K562 (cell line): ENCODE measurements around the gene IQCM. TPM values are rescaled to one million over a fixed set of nuclear protein-coding genes. Genes with fewer than 3 reads are reported as not detected.

Source experiments
- ATAC-seq: fragments of 200-7000 bp; cut with Tn5 transposase; 3 replicates; pipeline ENCODE4 v1.9.1; 2020; ENCODE audit warnings: moderate library complexity
- BruUV-seq: library from RNA; stranded (reverse); fragments of 400-500 nt; replicated peaks from 2 replicates; lab custom pipeline; 2021; lab: Mats Ljungman, UMichigan
- CTCF ChIA-PET: fragments of 300-600 bp; formaldehyde crosslinking; extraction: SDS; loops from one replicate; lab custom pipeline; 2021; ENCODE audit warnings: low intra/inter-chr PET ratio; lab: Yijun Ruan, JAX
- POLR2A ChIA-PET: fragments of 300-600, 350-650 bp; sonication (Branson Sonifier 250); formaldehyde crosslinking; extraction: SDS; loops from one replicate; lab custom pipeline; 2021; ENCODE audit warnings: antibody characterized with exemption, inconsistent platforms; lab: Yijun Ruan, JAX
- DNase-seq, 4 experiments: peaks; one replicate each; pipeline versions ENCODE4 v3.0.0 to v3.0.0-alpha.2; 2011 to 2018; ENCODE audit warnings: low spot score in 3 of 4, mixed read lengths in 3 of 4; ENCODE audit errors: extremely low read depth in 1 of 4
- FAIRE-seq: peaks from 2 replicates; lab custom pipeline; 2011; peaks lifted over from hg19 to GRCh38; lab: Jason Lieb, UNC
- H2AFZ ChIP-seq: 2 replicates; pipeline ENCODE4 v1.6.0; 2011; ENCODE audit warnings: low read depth, low read length, control low read depth, inconsistent platforms
- H3K27ac ChIP-seq: fragments of 200-600 bp; 3 replicates; pipeline ENCODE4 v1.8.0; 2011; ENCODE audit warnings: low read depth, mild to moderate bottlenecking, control low read depth, inconsistent platforms, low read length, moderate library complexity, mixed read lengths; ENCODE audit errors: extremely low read depth
- H3K27me3 ChIP-seq, 2 experiments: fragments of 300-600 bp in 1 of 2; 2 replicates in 1 of 2; 3 replicates in 1 of 2; pipeline versions ENCODE4 v1.6.0 to v1.8.0; 2011; ENCODE audit warnings: inconsistent platforms in 2 of 2, low read length in 2 of 2, mild to moderate bottlenecking in 1 of 2, mixed read lengths in 1 of 2, moderate library complexity in 1 of 2; ENCODE audit not compliant: control insufficient read depth in 2 of 2, insufficient read depth in 2 of 2
- H3K36me3 ChIP-seq: fragments of 300-600 bp; 3 replicates; pipeline ENCODE4 v1.8.0; 2011; ENCODE audit warnings: mild to moderate bottlenecking, low read length, inconsistent platforms; ENCODE audit not compliant: control insufficient read depth, insufficient read depth
- H3K4me1 ChIP-seq, 2 experiments: fragments of 200-600 bp in 1 of 2; replicated peaks in 1 of 2; 2 replicates in 1 of 2; 3 replicates in 1 of 2; pipeline versions ENCODE4 v1.5.1 to v1.8.0; 2011; ENCODE audit warnings: inconsistent platforms in 2 of 2, low read length in 2 of 2, mild to moderate bottlenecking in 1 of 2, mixed read lengths in 1 of 2, moderate library complexity in 1 of 2; ENCODE audit not compliant: control insufficient read depth in 2 of 2, insufficient read depth in 2 of 2
- H3K4me2 ChIP-seq: 2 replicates; pipeline ENCODE4 v1.6.1; 2011; ENCODE audit warnings: low read length, control low read depth, inconsistent platforms, mixed read lengths; ENCODE audit not compliant: insufficient read depth
- H3K4me3 ChIP-seq: fragments of 200-600 bp; sonication (generic), shearing (Covaris generic); 2 replicates; pipeline ENCODE4 v1.5.1; 2016; ENCODE audit warnings: control low read depth, inconsistent platforms
- H3K79me2 ChIP-seq: fragments of 200-600 bp; 3 replicates; pipeline ENCODE4 v1.8.0; 2011; ENCODE audit warnings: low read length, inconsistent platforms; ENCODE audit not compliant: control insufficient read depth, insufficient read depth
- H3K9ac ChIP-seq, 2 experiments: 2 replicates each; pipeline versions ENCODE4 v1.6.0 to v1.6.1; 2011; ENCODE audit warnings: low read depth in 2 of 2, low read length in 2 of 2, control low read depth in 1 of 2, inconsistent platforms in 1 of 2, mild to moderate bottlenecking in 1 of 2, mixed read lengths in 1 of 2; ENCODE audit not compliant: insufficient read depth in 1 of 2
- H3K9me1 ChIP-seq: one replicate; pipeline ENCODE4 v1.6.0; 2011; ENCODE audit warnings: inconsistent platforms, mild to moderate bottlenecking, low read length, moderate library complexity; ENCODE audit not compliant: control insufficient read depth, insufficient read depth
- H3K9me3 ChIP-seq: replicated peaks from 2 replicates; pipeline ENCODE4 v1.5.1; 2011; ENCODE audit warnings: low read depth, low read length, inconsistent platforms; ENCODE audit not compliant: control insufficient read depth, insufficient read depth
- H4K20me1 ChIP-seq: replicated peaks from 2 replicates; pipeline ENCODE4 v1.6.1; 2011; ENCODE audit warnings: low read length, inconsistent platforms, mixed read lengths; ENCODE audit not compliant: control insufficient read depth, insufficient read depth
- BHLHE40 ChIP-seq: IDR thresholded peaks from 2 replicates; pipeline ENCODE4 v1.6.1; 2011; ENCODE audit warnings: low read length, improper control_type of control experiment
- BRD4 ChIP-seq: fragments of 200-600 bp; sonication (generic); IDR thresholded peaks from 2 replicates; pipeline ENCODE4 v1.6.1; 2017; ENCODE audit warnings: inconsistent platforms
- CTBP1 ChIP-seq: fragments of 450-650 bp; IDR thresholded peaks from 2 replicates; pipeline ENCODE4 v1.6.1; 2016; ENCODE audit warnings: borderline replicate concordance
- DPF2 ChIP-seq: fragments of 450-650 bp; IDR thresholded peaks from 2 replicates; pipeline ENCODE4 v1.6.1; 2016
- ESRRA ChIP-seq: fragments of 450-650 bp; IDR thresholded peaks from 2 replicates; pipeline ENCODE4 v1.6.1; 2014; ENCODE audit warnings: low read depth, mild to moderate bottlenecking, moderate library complexity, borderline replicate concordance
- FOSL1 ChIP-seq: fragments of 200-800 bp; sonication (Bioruptor generic); conservative IDR thresholded peaks from 2 replicates; pipeline ENCODE4 v1.6.1; 2016; ENCODE audit warnings: missing genetic modification characterization, missing compliant biosample characterization
- IRF2 ChIP-seq: sonication (generic); formaldehyde crosslinking; IDR thresholded peaks from 2 replicates; pipeline ENCODE4 v1.8.1; 2022; ENCODE audit warnings: mild to moderate bottlenecking, missing genetic modification reagents
- KDM4B ChIP-seq, 2 experiments: fragments of 450-650 bp in 1 of 2; sonication (generic) in 1 of 2; IDR thresholded peaks; 2 replicates each; pipeline ENCODE4 v1.6.1; 2016 to 2017; ENCODE audit warnings: borderline replicate concordance in 2 of 2, antibody characterized with exemption in 1 of 2, low read depth in 1 of 2, mild to moderate bottlenecking in 1 of 2
- MEF2A ChIP-seq: IDR thresholded peaks from 2 replicates; pipeline ENCODE4 v1.6.1; 2011; ENCODE audit warnings: low read depth, mild to moderate bottlenecking, low read length, moderate library complexity; ENCODE audit not compliant: control insufficient read depth
- NFXL1 ChIP-seq: fragments of 450-650 bp; formaldehyde crosslinking; IDR thresholded peaks from 2 replicates; pipeline ENCODE4 v1.4.0; 2021; ENCODE audit warnings: mild to moderate bottlenecking
- RHOXF2B ChIP-seq: fragments of 250-450 bp; sonication (Bioruptor Pico); conservative IDR thresholded peaks from 2 replicates; pipeline ENCODE4 v1.5.1; 2021
- SETDB1 ChIP-seq: IDR thresholded peaks from one replicate; pipeline ENCODE4 v1.6.1; 2012; ENCODE audit warnings: low read length, control low read depth, inconsistent platforms
- SUPT5H ChIP-seq: fragments of 450-650 bp; IDR thresholded peaks from 2 replicates; pipeline ENCODE4 v1.6.1; 2016
- ZC3H11A ChIP-seq: IDR thresholded peaks from 2 replicates; pipeline ENCODE4 v1.6.1; 2012; ENCODE audit warnings: low read depth, low read length, improper control_type of control experiment
- ZNF212 ChIP-seq: fragments of 450-650 bp; formaldehyde crosslinking; IDR thresholded peaks from 2 replicates; pipeline ENCODE4 v1.4.0; 2020; ENCODE audit warnings: mild to moderate bottlenecking
- ZNF324 ChIP-seq: fragments of 250-450 bp; sonication (Bioruptor Pico); IDR thresholded peaks from 2 replicates; pipeline ENCODE4 v1.4.0; 2020; ENCODE audit warnings: mild to moderate bottlenecking
- WGBS: fragments of 100-300 bp; shearing (Covaris generic); methylation state at CpG from one replicate; pipeline ENCODE4 v1.1.6; 2016; ENCODE audit warnings: low coverage, mixed read lengths; ENCODE audit not compliant: insufficient coverage; ENCODE audit errors: missing lambda C conversion rate; 5-methylcytosine and 5-hydroxymethylcytosine counted together
- in situ Hi-C: fragments of 300-500 bp; cut with MboI; formaldehyde crosslinking; loops from 4 replicates; pipeline ENCODE4 v1.15.0; 2018; ENCODE audit warnings: inconsistent platforms, mixed read lengths
- intact Hi-C: fragments of 100-400 bp; cut with micrococcal nuclease; formaldehyde crosslinking; loops from 2 replicates; pipeline ENCODE4 v1.14.2; 2022
- polyA plus RNA-seq, 8 experiments: library from polyadenylated mRNA; depleted of rRNA in 4 of 8; stranded (reverse) in 5 of 8; unstranded in 3 of 8; fragments of >200 nt; fragmentation: Nextera tagmentation in 2 of 8; fragmentation: Illumina TruSeq in 1 of 8; extraction: Ambion mirVana in 2 of 8; extraction: Trizol in 1 of 8; gene quantifications; 2 replicates each; pipeline versions ENCODE4 v1.2.1 to v1.2.3, GENCODE V29; 2011 to 2014; ENCODE audit warnings: inconsistent platforms in 1 of 8, missing spikeins in 1 of 8
- total RNA-seq, 7 experiments: library from RNA; depleted of rRNA in 6 of 7; stranded (reverse); fragments of >200 nt in 6 of 7; fragmentation: Illumina TruSeq in 2 of 7; extraction: Trizol in 2 of 7; gene quantifications; 2 replicates each; pipeline versions ENCODE4 v1.2.1 to v1.2.3, GENCODE V29; 2011 to 2021; ENCODE audit warnings: low replicate concordance in 1 of 7
- TF ChIP-seq, protein P1 (sequence below): sonication (generic); formaldehyde crosslinking; IDR thresholded peaks from 2 replicates; pipeline ENCODE4 v1.8.0; 2022; ENCODE audit warnings: mild to moderate bottlenecking, missing genetic modification reagents, borderline replicate concordance
- TF ChIP-seq, protein P2 (sequence below), 2 experiments: fragments of 450-650 bp in 1 of 2; IDR thresholded peaks; 2 replicates each; pipeline ENCODE4 v1.6.1; 2011 to 2017; ENCODE audit warnings: low read depth in 2 of 2, antibody characterized with exemption in 1 of 2, borderline replicate concordance in 1 of 2, low read length in 1 of 2, mild to moderate bottlenecking in 1 of 2, mixed read lengths in 1 of 2; ENCODE audit not compliant: control insufficient read depth in 1 of 2
- TF ChIP-seq, protein P3 (sequence below): fragments of 450-650 bp; formaldehyde crosslinking; conservative IDR thresholded peaks from 2 replicates; pipeline ENCODE4 v1.4.0; 2022; ENCODE audit warnings: mild to moderate bottlenecking, missing genetic modification characterization

IQCM gene
- total and polyA plus RNA-seq, 9 of the 15 experiments (the other 6 are each of a cell fraction or from before 2014, with no cell fraction given), result not detected

DNA sequence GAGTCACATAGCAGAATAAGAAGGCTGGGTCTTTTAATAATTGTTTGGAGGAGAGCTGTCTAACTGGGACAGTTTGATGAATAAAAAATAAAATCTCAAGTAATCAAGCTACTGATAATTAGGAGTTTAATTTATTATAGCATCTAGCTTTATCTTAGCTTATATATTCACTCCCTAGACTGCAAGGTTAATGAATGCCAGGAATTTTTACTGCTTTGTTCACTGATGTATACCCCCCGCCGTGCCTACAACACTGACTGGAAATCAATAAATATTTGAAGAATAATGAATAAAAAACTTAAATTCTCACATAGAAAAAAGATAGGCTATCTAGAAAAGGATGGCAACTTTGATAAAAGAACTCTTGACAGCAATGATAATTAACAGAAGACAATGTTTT is 59.7 kb downstream of the IQCM start:
- DNase-seq (no peak), ATAC-seq (no peak), FAIRE-seq (no peak)
- Histone ChIP-seq H3K9me3 (no peaks in the 10 kb centered on the region), H3K79me2 (no peaks in the 10 kb centered on the region), H2AFZ (no peak overlapping the region), H3K9ac (no peak overlapping the region), H3K27ac (no peak overlapping the region), H4K20me1 (no peaks in the 10 kb centered on the region), H3K4me3 (no peak overlapping the region), H3K27me3 (no peaks in the 10 kb centered on the region), H3K4me2 (no peak overlapping the region), H3K9me1 (no peaks in the 10 kb centered on the region), H3K36me3 (no peaks in the 10 kb centered on the region), H3K4me1 (no peaks in the 10 kb centered on the region)
- POLR2A ChIA-PET, result no interaction called here
- 0% methylated on average over 2 of the region's 2 CpGs for WGBS
- CTCF ChIA-PET, result no interaction called here
- BruUV-seq, result no TSS peak
- in situ Hi-C loops, result no loop called here
- intact Hi-C loops, result no loop called here
- TF ChIP-seq ZNF212 (CRISPR knock-in tag), result no peak
- TF ChIP-seq IRF2 (CRISPR knock-in tag), result no peak
- no peak for TF ChIP-seq CTBP1
- TF ChIP-seq, protein P1, sequence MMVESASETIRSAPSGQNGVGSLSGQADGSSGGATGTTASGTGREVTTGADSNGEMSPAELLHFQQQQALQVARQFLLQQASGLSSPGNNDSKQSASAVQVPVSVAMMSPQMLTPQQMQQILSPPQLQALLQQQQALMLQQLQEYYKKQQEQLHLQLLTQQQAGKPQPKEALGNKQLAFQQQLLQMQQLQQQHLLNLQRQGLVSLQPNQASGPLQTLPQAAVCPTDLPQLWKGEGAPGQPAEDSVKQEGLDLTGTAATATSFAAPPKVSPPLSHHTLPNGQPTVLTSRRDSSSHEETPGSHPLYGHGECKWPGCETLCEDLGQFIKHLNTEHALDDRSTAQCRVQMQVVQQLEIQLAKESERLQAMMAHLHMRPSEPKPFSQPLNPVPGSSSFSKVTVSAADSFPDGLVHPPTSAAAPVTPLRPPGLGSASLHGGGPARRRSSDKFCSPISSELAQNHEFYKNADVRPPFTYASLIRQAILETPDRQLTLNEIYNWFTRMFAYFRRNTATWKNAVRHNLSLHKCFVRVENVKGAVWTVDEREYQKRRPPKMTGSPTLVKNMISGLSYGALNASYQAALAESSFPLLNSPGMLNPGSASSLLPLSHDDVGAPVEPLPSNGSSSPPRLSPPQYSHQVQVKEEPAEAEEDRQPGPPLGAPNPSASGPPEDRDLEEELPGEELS (CRISPR knock-in tag), result no peak
- TF ChIP-seq FOSL1 (tag), result no peak
- no peak for TF ChIP-seq DPF2
- no peak for TF ChIP-seq SETDB1
- TF ChIP-seq, protein P2, sequence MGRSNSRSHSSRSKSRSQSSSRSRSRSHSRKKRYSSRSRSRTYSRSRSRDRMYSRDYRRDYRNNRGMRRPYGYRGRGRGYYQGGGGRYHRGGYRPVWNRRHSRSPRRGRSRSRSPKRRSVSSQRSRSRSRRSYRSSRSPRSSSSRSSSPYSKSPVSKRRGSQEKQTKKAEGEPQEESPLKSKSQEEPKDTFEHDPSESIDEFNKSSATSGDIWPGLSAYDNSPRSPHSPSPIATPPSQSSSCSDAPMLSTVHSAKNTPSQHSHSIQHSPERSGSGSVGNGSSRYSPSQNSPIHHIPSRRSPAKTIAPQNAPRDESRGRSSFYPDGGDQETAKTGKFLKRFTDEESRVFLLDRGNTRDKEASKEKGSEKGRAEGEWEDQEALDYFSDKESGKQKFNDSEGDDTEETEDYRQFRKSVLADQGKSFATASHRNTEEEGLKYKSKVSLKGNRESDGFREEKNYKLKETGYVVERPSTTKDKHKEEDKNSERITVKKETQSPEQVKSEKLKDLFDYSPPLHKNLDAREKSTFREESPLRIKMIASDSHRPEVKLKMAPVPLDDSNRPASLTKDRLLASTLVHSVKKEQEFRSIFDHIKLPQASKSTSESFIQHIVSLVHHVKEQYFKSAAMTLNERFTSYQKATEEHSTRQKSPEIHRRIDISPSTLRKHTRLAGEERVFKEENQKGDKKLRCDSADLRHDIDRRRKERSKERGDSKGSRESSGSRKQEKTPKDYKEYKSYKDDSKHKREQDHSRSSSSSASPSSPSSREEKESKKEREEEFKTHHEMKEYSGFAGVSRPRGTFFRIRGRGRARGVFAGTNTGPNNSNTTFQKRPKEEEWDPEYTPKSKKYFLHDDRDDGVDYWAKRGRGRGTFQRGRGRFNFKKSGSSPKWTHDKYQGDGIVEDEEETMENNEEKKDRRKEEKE (IDR thresholded peaks at IDR 0.05; ENCODE audit: borderline replicate concordance in 1 of 2, control insufficient read depth in 1 of 2, low read depth in 2 of 2, low read length in 1 of 2), result no peak
- no peak for TF ChIP-seq ZC3H11A
- no peak for TF ChIP-seq KDM4B (IDR thresholded peaks at IDR 0.05; ENCODE audit: borderline replicate concordance in 2 of 2, low read depth in 1 of 2)
- TF ChIP-seq NFXL1 (CRISPR knock-in tag), result no peak
- no peak for TF ChIP-seq SUPT5H
- TF ChIP-seq MEF2A, result no peak
- no peak for TF ChIP-seq ZNF324 (CRISPR knock-in tag)
- TF ChIP-seq RHOXF2B (CRISPR knock-in tag), result no peak
- TF ChIP-seq, protein P3, sequence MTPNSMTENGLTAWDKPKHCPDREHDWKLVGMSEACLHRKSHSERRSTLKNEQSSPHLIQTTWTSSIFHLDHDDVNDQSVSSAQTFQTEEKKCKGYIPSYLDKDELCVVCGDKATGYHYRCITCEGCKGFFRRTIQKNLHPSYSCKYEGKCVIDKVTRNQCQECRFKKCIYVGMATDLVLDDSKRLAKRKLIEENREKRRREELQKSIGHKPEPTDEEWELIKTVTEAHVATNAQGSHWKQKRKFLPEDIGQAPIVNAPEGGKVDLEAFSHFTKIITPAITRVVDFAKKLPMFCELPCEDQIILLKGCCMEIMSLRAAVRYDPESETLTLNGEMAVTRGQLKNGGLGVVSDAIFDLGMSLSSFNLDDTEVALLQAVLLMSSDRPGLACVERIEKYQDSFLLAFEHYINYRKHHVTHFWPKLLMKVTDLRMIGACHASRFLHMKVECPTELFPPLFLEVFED (CRISPR knock-in tag), result no peak
- no peak for TF ChIP-seq ESRRA
- TF ChIP-seq BRD4, result no peak
- no peak for TF ChIP-seq BHLHE40
